ENCODE measurements around the gene SAYSD1.

SAYSD1 gene

GRCh38 chr6:39056191-39056590 is 58.8 kb downstream of the SAYSD1 start:
- DNase-seq, result no peak

DNA sequence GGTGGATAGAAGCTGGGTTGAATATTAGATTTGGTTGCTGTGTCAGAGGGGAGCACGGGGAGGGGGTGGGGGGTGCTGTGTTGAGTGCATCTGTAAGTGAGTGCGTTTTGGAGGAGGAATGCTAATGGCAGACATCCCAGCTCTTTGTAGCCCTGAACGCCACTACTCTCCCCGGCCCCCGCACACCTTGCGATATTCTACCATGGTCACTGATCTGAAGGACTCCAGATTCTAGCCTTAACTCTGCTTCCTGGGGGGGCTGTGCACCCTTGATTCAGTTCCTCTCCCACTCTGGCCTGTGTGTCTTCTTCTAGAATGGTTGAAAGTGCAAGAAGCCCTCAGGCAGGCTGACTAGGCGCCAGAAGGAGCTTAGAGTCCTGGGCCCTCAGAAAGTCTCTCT is 59.3 kb downstream of the SAYSD1 start:
- no peak for DNase-seq

- no peak for DNase-seq
Observed at GRCh38 chr6:39054577-39055142, 60.3 kb downstream of the SAYSD1 start.
